Epithelial cell of esophagus (primary cell): ENCODE measurements around the gene VWA5B2.
A peak's percentile ranks its signal among the peaks of the same experiment; 100 is the strongest.

ENCODE experiments used
- DNase-seq: peaks from one replicate; pipeline ENCODE4 v3.0.0; 2010; ENCODE audit warnings: low read depth
- H3K4me3 ChIP-seq: 2 replicates; pipeline ENCODE4 v1.5.1; 2011; ENCODE audit warnings: mild to moderate bottlenecking, low read length, control low read depth
- CTCF ChIP-seq: IDR thresholded peaks from 2 replicates; pipeline ENCODE4 v1.5.1; 2011; ENCODE audit warnings: low read depth, mild to moderate bottlenecking, low read length, control low read depth, inconsistent platforms; ENCODE audit not compliant: insufficient read depth; ENCODE audit errors: missing control alignments

The VWA5B2 gene

GRCh38 chr3:184231671-184232070 lies 2.3 kb downstream of the VWA5B2 start:
- no peak for TF ChIP-seq CTCF
- no peak overlapping the region for H3K4me3 ChIP-seq
- DNase-seq, result no peak

DNA sequence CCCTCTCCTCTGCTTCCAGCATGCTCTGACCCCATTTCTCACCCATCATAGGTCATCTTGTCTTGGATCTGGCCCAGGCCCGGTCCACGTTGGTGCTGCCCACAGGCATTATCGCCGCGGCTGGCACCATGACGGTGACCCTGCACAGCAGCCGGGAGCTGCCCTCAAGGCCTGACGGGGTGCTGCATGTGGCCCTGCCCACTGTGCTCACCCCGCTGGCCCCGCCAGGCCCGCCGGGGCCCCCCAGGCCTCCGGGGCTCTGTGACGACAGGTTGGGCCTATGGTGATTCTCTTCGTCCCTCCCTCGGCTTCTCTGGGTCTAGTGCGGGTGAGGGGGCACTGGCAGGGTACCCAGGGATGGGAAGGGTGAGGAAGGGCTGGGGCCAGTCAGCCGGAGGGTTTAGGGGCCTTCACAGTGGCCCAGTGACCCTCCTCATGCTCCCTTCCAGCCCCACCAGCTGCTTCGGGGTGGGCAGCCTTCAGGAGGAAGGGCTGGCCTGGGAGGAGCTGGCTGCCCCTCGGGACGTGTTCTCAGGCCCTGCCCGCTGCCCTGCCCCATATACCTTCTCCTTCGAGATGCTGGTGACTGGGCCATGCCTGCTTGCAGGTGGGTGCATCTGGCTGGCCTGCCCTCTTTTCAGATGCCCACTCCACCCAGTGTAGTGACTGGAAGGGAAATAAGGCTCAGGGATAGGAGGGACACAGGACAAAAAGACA lies 3.9 kb downstream of the VWA5B2 start:
- DNase-seq, result no peak
- TF ChIP-seq CTCF, result no peak
- H3K4me3 ChIP-seq, result no peak overlapping the region

DNA sequence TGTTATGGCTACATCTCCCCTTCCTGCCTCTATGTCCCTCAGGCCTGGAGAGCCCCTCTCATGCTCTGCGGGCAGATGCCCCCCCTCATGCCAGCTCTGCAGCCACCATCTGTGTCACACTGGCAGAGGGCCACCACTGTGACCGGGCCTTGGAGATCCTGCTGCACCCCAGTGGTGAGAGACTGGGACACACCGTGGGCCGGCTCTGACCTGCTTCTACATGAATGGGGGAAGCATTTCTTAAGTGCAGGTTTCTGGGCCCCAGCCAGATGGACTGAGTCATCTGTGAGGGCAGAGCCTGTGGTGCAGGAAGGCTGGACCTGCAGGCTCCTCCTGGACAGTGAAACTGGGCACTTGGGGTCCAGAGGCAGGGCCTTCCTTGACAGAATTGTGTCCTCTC lies 4.8 kb downstream of the VWA5B2 start:
- TF ChIP-seq CTCF, result peak; percentile 24
- DNase-seq, result peak; percentile 92
- H3K4me3 ChIP-seq, result no peak overlapping the region

GRCh38 chr3:184234671-184235380 lies 5.4 kb downstream of the VWA5B2 start:
- no peak overlapping the region for H3K4me3 ChIP-seq
- no peak for DNase-seq
- TF ChIP-seq CTCF, result no peak

GRCh38 chr3:184235381-184236032 lies 6.1 kb downstream of the VWA5B2 start:
- no peak for TF ChIP-seq CTCF
- no peak overlapping the region for H3K4me3 ChIP-seq
- DNase-seq, result no peak

DNA sequence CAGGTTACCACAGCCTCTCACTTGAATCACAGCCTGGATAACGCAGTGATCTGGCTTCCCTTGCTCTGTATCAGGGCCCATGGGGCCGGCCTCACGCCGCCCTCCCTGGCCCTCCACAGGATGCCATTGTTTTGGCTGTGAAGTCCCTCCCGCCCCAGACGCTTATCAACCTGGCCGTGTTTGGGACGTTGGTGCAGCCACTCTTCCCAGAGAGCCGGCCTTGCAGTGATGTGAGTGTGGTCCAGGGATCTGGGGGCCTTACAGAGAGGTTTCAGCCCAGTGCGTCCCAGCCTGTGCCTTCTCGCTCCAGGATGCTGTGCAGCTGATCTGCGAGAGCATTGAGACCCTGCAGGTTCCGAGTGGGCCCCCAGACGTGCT lies 6.6 kb downstream of the VWA5B2 start:
- DNase-seq, result no peak
- no peak for TF ChIP-seq CTCF
- no peak overlapping the region for H3K4me3 ChIP-seq
